ENCODE data around the gene MACF1.

DNA sequence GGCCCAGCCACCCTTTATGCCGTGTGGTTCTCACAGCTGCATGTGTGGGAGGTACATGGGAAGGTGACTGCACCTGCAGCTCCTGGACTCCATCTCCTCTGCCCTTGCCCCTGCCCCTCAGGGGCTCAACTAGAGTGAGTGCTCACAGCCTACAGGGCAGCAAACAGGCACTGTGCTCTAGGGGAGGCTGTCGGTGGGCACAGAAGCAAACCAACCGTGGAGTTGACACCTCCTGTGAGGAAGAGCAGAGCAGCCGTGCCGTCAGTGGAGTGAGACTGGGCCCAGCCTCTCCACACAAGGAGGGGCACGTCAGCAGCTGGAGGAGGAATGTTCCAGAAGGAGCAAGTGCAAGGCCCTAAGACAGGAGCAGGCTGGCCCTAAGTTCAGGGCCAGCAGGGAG, 319.7 kb downstream of the MACF1 start:
- TF ChIP-seq TEAD4 (IDR thresholded peaks at IDR 0.05; ENCODE audit: borderline replicate concordance, insufficient read depth) (no peak), NRF1 (IDR thresholded peaks at IDR 0.05; ENCODE audit: low read depth, low read length) (no peak), EP300 (IDR thresholded peaks at IDR 0.05; ENCODE audit: borderline replicate concordance in 1 of 2, low read depth in 1 of 2, low read length in 1 of 2) (no peak), REST (IDR thresholded peaks at IDR 0.05; ENCODE audit: low read depth, low read length) (no peak)

All from SK-N-SH (cell line).